ENCODE measurements around the gene LAMB4.
A peak's percentile ranks its signal among the peaks of the same experiment; 100 is the strongest.

Gene LAMB4

DNA sequence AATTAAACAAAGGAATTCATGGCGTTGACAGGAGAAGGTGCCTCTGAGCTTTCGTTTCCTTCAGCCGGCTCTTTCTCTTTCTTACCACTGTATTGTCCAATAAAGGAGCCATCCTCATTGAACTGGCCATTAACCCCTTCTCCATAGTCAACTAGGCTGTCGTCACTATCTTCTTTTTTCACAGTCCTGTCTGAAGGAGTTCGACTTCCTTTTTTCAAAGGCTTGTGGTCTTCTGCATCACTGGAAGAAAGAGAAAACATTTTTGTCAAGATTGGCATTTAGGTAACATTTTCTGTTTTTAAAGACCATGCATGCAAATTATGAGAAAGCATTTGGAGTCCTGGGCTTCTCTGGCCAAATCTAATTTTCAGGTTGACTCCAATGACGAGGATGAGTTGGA lies 19.7 kb upstream of the LAMB4 start:
- Mint-ChIP-seq H3K36me3 (ENCODE audit: low read depth) (no peaks in the 10 kb centered on the region), H3K27ac (no peak overlapping the region), H3K4me3 (no peak overlapping the region), H3K9me3 (no peaks in the 10 kb centered on the region), H3K27me3 (peaks cover 17% of the 10 kb centered on the region), H3K4me1 (ENCODE audit: low read depth) (no peaks in the 10 kb centered on the region)
- no peak for DNase-seq

DNA sequence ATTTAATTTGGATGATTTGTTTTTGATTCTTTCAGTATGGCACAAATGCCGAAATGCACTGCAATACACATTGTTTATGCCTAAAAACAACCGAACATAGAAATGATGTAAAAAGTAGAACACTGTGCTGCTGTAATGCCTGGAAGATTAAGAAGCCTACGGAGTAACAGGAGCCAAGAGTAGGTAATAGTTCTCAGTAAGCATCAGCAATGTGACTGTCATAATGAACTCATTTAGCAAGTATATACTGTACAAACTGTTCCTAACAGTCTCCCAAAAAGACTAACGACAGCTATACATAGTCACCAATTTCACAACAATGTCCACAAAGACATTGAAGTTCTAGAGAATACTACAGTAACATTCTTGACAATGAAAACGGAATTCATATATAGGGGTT lies 19.0 kb upstream of the LAMB4 start:
- Mint-ChIP-seq H3K36me3 (ENCODE audit: low read depth) (no peaks in the 10 kb centered on the region), H3K4me3 (no peak overlapping the region), H3K4me1 (ENCODE audit: low read depth) (no peaks in the 10 kb centered on the region), H3K27me3 (peaks cover 17% of the 10 kb centered on the region), H3K27ac (no peak overlapping the region), H3K9me3 (no peaks in the 10 kb centered on the region)
- no peak for DNase-seq

DNA sequence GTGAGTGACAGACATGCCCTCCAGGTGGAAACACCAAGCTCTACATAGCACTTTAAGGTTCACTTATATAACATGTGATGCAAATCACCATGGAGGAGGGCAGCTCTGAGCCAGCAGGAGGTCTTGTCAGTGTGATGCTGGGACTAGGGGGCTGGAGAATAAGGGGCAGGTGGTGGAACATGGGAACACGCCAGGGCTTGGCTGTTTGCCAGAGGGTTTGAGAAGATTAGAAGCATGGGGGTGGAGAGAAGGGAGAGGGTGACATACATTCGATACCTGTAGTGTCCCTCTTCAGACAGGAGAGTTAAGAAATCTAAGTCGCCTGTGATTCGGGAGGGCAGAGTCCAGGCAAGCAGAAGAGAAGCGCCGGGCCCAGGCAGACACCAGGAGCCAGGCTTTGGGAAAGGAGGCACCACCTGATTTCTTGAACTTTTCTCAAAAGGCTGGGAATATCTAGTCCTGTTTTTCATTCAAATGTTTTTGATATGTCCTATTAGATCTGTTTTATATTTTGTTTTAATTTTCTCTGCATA lies 16.9 kb upstream of the LAMB4 start:
- Mint-ChIP-seq H3K4me1 (ENCODE audit: low read depth) (no peaks in the 10 kb centered on the region), H3K4me3 (no peak overlapping the region), H3K27ac (no peak overlapping the region), H3K36me3 (ENCODE audit: low read depth) (no peaks in the 10 kb centered on the region), H3K9me3 (no peaks in the 10 kb centered on the region), H3K27me3 (peaks cover 15% of the 10 kb centered on the region)
- no peak for DNase-seq

DNA sequence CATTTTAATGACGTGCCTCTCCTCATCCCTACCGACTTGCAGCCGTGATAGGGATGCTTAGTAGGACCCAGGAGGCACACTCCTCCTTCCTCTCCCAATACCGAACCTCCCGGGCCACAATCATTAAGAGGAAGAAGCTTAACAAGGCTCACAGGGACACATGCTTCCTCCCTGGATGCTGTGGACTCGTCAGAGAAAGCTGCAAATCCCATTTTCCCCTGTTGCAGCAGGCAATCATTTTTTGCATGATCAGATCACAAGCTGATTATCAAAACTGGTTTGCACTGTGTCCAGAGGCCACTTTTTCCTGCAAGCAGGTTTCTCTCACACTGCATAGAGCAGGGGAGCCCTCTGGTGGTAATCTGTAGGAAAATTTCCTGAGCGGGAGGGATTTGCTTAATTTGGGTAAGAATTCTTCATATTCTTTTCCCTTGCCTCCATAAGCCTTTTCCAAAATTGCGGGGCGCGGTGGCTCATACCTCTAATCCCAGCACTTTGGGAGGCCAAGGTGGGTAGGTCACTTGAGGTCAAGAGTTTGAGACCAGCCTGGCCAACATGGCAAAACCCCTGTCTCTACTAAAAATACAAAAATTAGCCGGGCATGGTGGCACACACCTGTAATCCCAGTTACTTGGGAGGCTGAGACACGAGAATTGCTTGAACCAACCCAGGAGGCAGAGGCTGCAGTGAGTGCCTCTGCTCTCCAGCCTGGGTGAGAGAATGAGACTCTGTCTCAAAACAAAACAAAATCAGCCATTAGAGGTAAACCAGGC lies 16.1 kb upstream of the LAMB4 start:
- DNase-seq: peak; percentile 45
- no peak overlapping the region for H3K4me3 Mint-ChIP-seq
- H3K36me3 Mint-ChIP-seq (ENCODE audit: low read depth): no peaks in the 10 kb centered on the region
- H3K27me3 Mint-ChIP-seq: peaks cover 15% of the 10 kb centered on the region
- no peaks in the 10 kb centered on the region for H3K4me1 Mint-ChIP-seq (ENCODE audit: low read depth)
- no peaks in the 10 kb centered on the region for H3K9me3 Mint-ChIP-seq
- no peak overlapping the region for H3K27ac Mint-ChIP-seq

DNA sequence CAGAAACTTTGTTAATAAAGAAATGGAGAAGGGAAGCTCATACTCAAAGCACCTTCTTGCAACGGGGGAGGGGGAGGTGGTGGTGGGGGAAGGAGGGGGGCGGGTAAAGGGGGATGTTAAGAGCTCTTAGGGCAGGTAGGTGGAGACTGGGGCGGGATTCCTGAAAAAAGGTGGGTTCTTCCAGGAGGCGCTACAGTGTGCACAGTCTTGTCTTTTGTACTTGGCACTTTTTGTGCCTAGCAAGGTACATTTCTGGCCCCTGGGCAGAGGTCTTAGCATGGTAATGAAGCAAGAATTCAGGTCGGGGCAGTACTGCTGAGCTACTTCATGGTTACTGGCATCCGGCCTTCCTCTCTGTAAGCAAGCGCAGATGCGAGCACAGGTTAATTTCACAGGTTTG lies 15.2 kb upstream of the LAMB4 start:
- no peak for DNase-seq
- H3K4me3 Mint-ChIP-seq: no peak overlapping the region
- no peaks in the 10 kb centered on the region for H3K36me3 Mint-ChIP-seq (ENCODE audit: low read depth)
- H3K9me3 Mint-ChIP-seq: no peaks in the 10 kb centered on the region
- no peaks in the 10 kb centered on the region for H3K4me1 Mint-ChIP-seq (ENCODE audit: low read depth)
- peaks cover 11% of the 10 kb centered on the region for H3K27me3 Mint-ChIP-seq
- no peak overlapping the region for H3K27ac Mint-ChIP-seq

DNA sequence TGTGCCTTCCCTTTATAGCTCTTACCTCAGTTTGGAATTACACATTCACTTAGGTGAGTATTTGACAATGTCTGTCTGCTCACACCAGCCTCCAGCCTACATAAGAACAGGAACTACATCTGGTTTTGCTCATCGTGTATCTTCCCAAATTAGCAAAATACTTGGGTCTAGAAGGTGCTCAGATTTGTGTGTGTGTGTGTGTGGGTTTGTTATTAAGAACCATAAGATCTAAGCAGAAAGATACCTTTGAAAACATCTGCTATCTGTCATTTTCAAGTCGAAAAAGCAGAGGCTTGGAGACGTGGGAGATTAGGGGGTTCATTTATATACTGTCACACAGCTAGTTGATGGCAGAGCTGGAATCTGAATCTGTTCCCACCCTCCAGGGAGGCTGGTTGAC lies 14.8 kb upstream of the LAMB4 start:
- Mint-ChIP-seq H3K4me1 (ENCODE audit: low read depth) (no peaks in the 10 kb centered on the region), H3K36me3 (ENCODE audit: low read depth) (no peaks in the 10 kb centered on the region), H3K27ac (no peak overlapping the region), H3K4me3 (no peak overlapping the region), H3K9me3 (no peaks in the 10 kb centered on the region), H3K27me3 (peaks cover 7% of the 10 kb centered on the region)
- DNase-seq: no peak

DNA sequence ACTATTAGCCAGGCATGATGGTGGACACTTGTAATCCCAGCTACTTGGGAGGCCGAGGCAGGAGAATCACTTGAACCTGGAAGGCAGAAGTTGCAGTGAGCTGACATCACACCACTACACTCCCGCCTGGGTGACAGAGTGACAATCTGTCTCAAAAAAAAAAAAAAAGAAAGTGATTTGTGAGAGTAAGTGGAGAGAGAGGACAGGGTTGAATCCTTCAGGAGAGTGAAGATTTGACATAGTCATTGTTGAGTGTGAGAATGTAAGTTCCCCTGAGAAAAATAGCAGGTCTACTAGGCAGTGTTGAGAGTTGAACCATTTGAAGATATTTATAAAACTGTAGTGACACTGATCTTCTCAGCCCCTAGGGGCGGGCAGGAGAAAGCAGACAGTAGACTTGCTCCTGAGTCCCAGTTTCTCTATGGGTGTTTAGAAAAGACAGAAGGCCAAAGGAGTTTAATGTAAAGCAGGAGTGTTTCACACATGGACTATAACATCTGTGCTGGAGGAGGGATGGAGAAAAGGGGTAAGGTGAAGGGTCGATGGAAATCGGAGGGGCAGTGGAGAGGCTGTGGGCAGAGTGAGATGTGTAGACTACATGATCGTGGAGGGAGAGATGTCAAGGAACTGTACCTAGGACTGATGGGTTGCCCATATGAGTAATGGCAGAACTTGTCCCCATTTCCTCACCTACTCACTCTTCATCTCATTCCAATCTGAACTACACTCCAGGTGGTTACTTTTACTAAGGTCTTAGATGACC lies 13.7 kb upstream of the LAMB4 start:
- Mint-ChIP-seq H3K27me3 (peaks cover 9% of the 10 kb centered on the region), H3K4me3 (no peak overlapping the region), H3K36me3 (ENCODE audit: low read depth) (no peaks in the 10 kb centered on the region), H3K27ac (no peak overlapping the region), H3K4me1 (ENCODE audit: low read depth) (no peaks in the 10 kb centered on the region), H3K9me3 (no peaks in the 10 kb centered on the region)
- no peak for DNase-seq

DNA sequence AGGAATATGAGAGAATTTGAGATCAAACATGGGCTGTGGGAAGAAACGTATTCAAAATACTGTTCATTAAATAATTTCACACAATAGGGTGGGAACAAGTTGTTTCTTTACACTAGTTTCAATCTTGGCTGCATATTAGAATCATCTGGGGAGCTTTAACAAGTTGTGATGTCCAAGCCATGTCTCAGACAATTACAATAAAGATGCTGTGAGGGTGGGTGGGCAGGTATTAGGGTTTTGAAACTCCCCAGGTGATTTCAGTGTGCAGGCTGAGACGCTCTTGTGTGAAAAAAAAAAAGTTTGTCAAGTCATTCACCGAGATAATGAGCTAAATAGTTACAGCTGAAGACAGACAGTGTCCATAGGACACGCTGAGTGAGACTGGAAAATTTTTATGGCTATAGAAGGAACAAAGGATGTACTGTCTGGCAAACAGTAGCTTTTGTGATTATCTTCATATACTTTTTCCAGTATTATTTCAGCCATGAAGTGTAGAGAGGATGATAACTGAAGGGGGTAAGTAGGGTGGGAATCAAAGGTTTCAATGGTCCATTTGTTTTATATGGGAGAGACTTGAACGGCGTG lies 12.6 kb upstream of the LAMB4 start:
- no peak for DNase-seq
- Mint-ChIP-seq H3K9me3 (no peaks in the 10 kb centered on the region), H3K27ac (no peak overlapping the region), H3K4me1 (ENCODE audit: low read depth) (peaks cover 4% of the 10 kb centered on the region), H3K4me3 (no peak overlapping the region), H3K36me3 (ENCODE audit: low read depth) (no peaks in the 10 kb centered on the region), H3K27me3 (peaks cover 12% of the 10 kb centered on the region)

DNA sequence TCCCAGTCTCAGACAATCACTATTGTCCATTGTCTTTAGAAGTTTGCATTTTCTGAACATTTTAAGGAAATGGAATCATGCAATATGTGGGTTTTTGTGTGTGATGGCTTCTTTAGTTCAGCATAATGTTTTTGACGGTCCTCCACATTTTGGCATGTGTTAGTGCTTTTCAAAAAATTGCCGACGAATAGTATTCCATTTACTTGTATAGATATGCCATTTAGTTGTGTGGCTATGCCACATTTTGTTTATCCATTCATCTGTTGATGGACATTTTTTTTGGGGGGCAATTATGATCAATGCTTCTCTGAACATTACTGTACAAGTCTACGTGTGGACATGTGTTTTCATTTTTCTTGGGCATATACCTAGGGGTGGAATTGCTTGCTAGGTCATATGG lies 12.0 kb upstream of the LAMB4 start:
- no peaks in the 10 kb centered on the region for H3K36me3 Mint-ChIP-seq (ENCODE audit: low read depth)
- peaks cover 12% of the 10 kb centered on the region for H3K27me3 Mint-ChIP-seq

DNA sequence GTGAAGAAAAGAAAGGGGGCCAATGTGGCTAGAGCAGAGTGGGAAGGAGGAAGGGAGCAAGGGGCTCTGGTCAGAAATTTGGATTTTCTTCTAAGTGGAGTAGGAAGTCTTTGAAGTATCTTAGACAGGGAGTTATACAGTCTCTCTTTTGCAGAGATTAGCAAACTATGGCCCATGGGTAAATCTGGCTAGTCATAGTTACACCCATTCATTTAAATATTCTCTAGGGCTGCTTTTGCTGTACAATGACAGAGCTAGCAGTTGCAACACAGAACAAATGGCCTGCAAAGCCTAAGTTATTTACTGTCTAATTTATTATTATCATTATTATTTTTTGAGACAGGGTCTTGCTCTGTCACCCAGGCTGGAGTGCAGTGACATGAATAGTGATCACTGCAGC lies 10.5 kb upstream of the LAMB4 start:
- peaks cover 19% of the 10 kb centered on the region for H3K4me1 Mint-ChIP-seq (ENCODE audit: low read depth)
- H3K27me3 Mint-ChIP-seq: peaks cover 8% of the 10 kb centered on the region

More for the DNA sequence above, 12.0 kb upstream of the LAMB4 start:
- Mint-ChIP-seq H3K9me3 (no peaks in the 10 kb centered on the region), H3K4me3 (no peak overlapping the region), H3K4me1 (ENCODE audit: low read depth) (peaks cover 8% of the 10 kb centered on the region), H3K27ac (no peak overlapping the region)
- DNase-seq: no peak

DNA sequence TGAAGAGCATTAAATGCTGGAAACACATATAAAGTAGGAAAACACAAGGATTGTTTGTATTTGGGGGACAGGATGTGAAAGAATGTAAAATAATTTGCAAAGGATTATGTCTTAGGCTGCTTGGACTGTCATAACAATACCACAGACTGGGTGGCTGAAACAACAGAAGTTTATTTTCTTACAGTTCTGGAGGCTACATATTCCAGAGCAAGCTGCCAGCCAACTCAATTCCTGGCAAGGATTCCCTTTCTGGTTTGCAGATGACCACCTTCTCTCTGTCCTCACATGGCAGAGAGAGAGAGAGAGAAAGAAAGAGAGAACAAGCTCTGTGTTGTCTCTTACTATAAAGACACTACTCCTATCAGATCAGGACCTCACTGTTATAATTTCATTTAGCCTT lies 8.8 kb upstream of the LAMB4 start:
- H3K27me3 Mint-ChIP-seq: peaks cover 8% of the 10 kb centered on the region
- H3K36me3 Mint-ChIP-seq (ENCODE audit: low read depth): no peaks in the 10 kb centered on the region
- no peak overlapping the region for H3K27ac Mint-ChIP-seq
- no peak for DNase-seq
- H3K9me3 Mint-ChIP-seq: no peaks in the 10 kb centered on the region
- peaks cover 29% of the 10 kb centered on the region for H3K4me1 Mint-ChIP-seq (ENCODE audit: low read depth)
- H3K4me3 Mint-ChIP-seq: no peak overlapping the region

More for the DNA sequence above, 10.5 kb upstream of the LAMB4 start:
- Mint-ChIP-seq H3K36me3 (ENCODE audit: low read depth) (no peaks in the 10 kb centered on the region), H3K9me3 (no peaks in the 10 kb centered on the region), H3K27ac (no peak overlapping the region), H3K4me3 (no peak overlapping the region)
- no peak for DNase-seq

DNA sequence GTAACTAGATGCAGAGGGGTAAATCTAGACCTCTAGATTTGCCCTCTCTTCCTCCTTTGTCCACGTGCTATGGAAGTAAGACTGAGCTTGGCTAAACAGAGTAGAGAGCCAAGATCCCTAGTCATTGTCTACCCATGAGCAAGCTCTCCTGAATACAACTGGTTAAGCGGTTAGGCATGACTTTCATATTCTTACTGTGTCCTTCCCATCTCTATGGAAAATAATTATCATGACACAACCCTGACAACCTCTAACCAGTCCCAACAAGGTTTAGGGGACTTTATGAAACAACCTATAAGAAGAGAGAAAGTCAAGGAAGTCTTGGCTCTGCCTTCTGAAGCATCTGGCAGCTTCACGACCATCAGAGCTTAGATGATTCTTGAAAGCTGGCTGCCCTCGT lies 7.8 kb upstream of the LAMB4 start:
- Mint-ChIP-seq H3K36me3 (ENCODE audit: low read depth) (no peaks in the 10 kb centered on the region), H3K9me3 (no peaks in the 10 kb centered on the region), H3K4me3 (no peak overlapping the region), H3K27ac (no peak overlapping the region), H3K27me3 (peaks cover 6% of the 10 kb centered on the region), H3K4me1 (ENCODE audit: low read depth) (peaks cover 29% of the 10 kb centered on the region)
- no peak for DNase-seq

DNA sequence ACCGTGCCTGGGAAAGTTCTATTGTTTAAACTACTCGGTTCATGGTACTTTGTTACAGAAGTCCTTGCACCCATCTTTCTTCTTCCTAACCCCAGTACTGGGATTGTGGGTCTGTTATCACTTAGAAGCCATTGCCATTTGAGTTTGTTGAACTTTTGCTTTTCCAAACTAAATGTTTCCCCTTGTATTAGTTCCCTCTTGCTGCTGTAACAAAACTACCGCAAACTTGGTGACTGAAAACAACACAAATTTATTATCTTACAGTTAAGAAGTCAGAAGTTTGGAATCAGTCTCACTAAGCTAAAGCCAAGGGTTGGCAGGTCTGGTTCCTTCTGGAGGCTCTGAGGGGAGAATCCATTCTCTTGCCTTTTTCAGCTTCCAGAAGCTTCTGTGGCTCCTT lies 6.9 kb upstream of the LAMB4 start:
- Mint-ChIP-seq H3K36me3 (ENCODE audit: low read depth) (no peaks in the 10 kb centered on the region), H3K27ac (no peak overlapping the region), H3K9me3 (no peaks in the 10 kb centered on the region), H3K4me3 (no peak overlapping the region), H3K4me1 (ENCODE audit: low read depth) (peaks cover 29% of the 10 kb centered on the region), H3K27me3 (peaks cover 6% of the 10 kb centered on the region)
- DNase-seq: no peak

DNA sequence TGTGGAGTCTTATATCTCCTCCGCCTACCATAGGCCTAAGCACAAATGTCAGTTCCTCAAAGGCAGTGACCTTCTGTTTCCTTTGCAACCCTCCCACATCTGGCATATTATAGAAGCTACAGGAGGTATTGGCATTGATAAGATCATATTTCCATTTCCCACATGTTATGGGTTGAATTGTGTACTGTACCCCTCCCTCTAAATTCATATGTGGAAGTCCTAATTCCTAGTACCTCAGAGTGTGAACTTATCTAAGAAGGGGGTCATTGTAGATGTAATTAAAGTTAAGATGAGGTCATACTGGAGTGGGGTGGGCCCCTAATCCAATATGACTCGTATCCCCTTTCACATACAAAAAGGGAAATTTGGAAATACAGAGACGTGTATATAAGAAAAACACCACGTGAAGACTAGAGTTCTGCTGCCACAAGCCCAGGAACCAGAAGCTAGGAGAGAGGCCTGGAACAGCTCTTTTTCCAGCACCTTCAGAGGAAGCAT lies 6.1 kb upstream of the LAMB4 start:
- Mint-ChIP-seq H3K4me3 (no peak overlapping the region), H3K27ac (peak overlapping the region; percentile 92), H3K4me1 (ENCODE audit: low read depth) (peaks cover 29% of the 10 kb centered on the region), H3K27me3 (peaks cover 6% of the 10 kb centered on the region), H3K9me3 (no peaks in the 10 kb centered on the region), H3K36me3 (ENCODE audit: low read depth) (no peaks in the 10 kb centered on the region)
- DNase-seq: no peak

All from activated T-cell treated with anti-CD3 and anti-CD28 coated beads, Interleukin-2, amount 50 U/mL, for 24 hours (primary cell).